Right lobe of liver (tissue), 4 donors: ENCODE data around the gene DNAJC11.

ENCODE experiments used
- POLR2A ChIP-seq: fragments of 450-650 bp; IDR thresholded peaks from one replicate; pipeline ENCODE4 v1.6.1; 2017; ENCODE audit warnings: antibody characterized with exemption, mild to moderate bottlenecking
- TF ChIP-seq, protein P1 (sequence below), 4 donors: fragments of 200-600 bp in 3 of 4; fragments of 450-650 bp in 1 of 4; IDR thresholded peaks; one replicate each; pipeline versions ENCODE4 v1.5.1 to v1.8.0; 2016 to 2022; ENCODE audit warnings: antibody characterized with exemption in 4 of 4, mild to moderate bottlenecking in 2 of 4
- donor health status: DM: no; HTN: no; CAD: no.
- donor health status: DM: no; HTN: no; CAD: no.
- donor health status: DM: no; HTN: yes; CAD: no.

GRCh38 chr1:6730880-6731279 is 29.3 kb upstream of the DNAJC11 start:
- TF ChIP-seq, protein P1, sequence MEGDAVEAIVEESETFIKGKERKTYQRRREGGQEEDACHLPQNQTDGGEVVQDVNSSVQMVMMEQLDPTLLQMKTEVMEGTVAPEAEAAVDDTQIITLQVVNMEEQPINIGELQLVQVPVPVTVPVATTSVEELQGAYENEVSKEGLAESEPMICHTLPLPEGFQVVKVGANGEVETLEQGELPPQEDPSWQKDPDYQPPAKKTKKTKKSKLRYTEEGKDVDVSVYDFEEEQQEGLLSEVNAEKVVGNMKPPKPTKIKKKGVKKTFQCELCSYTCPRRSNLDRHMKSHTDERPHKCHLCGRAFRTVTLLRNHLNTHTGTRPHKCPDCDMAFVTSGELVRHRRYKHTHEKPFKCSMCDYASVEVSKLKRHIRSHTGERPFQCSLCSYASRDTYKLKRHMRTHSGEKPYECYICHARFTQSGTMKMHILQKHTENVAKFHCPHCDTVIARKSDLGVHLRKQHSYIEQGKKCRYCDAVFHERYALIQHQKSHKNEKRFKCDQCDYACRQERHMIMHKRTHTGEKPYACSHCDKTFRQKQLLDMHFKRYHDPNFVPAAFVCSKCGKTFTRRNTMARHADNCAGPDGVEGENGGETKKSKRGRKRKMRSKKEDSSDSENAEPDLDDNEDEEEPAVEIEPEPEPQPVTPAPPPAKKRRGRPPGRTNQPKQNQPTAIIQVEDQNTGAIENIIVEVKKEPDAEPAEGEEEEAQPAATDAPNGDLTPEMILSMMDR (IDR thresholded peaks at IDR 0.05), result no peak
- no peak for TF ChIP-seq POLR2A
